HEK293T (cell line): ENCODE measurements around the gene KRT3.
"Not testable (repeated sequence)": the region's sequence is repeated elsewhere in the genome, so short reads cannot be mapped to it uniquely, and the experiment has no call there.

Experiments
- CTCF ChIA-PET: fragments of 350-600 bp; formaldehyde crosslinking; extraction: SDS; loops from one replicate; lab custom pipeline; 2021; ENCODE audit warnings: antibody characterized with exemption, inconsistent platforms; lab: Yijun Ruan, JAX
- POLR2A ChIA-PET: fragments of 350-600 bp; formaldehyde crosslinking; extraction: SDS; loops from one replicate; lab custom pipeline; 2020; ENCODE audit warnings: antibody characterized with exemption, inconsistent platforms; lab: Yijun Ruan, JAX
- DNase-seq: peaks from one replicate; pipeline ENCODE4 v3.0.0; 2012; ENCODE audit warnings: mixed read lengths; ENCODE audit errors: extremely low spot score
- ARNT ChIP-seq: fragments of 450-650 bp; IDR thresholded peaks from 2 replicates; pipeline ENCODE4 v1.6.1; 2017; ENCODE audit warnings: mild to moderate bottlenecking
- BHLHE40 ChIP-seq: fragments of 450-650 bp; IDR thresholded peaks from 2 replicates; pipeline ENCODE4 v1.6.1; 2016; ENCODE audit warnings: mild to moderate bottlenecking, moderate library complexity, borderline replicate concordance
- CTBP1 ChIP-seq: fragments of 450-650 bp; IDR thresholded peaks from 2 replicates; pipeline ENCODE4 v1.6.1; 2016; ENCODE audit warnings: borderline replicate concordance
- ELF4 ChIP-seq: fragments of 450-650 bp; IDR thresholded peaks from 2 replicates; pipeline ENCODE4 v1.6.1; 2017; ENCODE audit warnings: antibody characterized with exemption
- FOXA1 ChIP-seq: fragments of 450-650 bp; IDR thresholded peaks from 2 replicates; pipeline ENCODE4 v1.6.1; 2016; ENCODE audit warnings: mild to moderate bottlenecking
- FOXK2 ChIP-seq: fragments of 450-650 bp; IDR thresholded peaks from 2 replicates; pipeline ENCODE4 v1.6.1; 2016; ENCODE audit warnings: mild to moderate bottlenecking
- FOXM1 ChIP-seq: fragments of 450-650 bp; IDR thresholded peaks from 2 replicates; pipeline ENCODE4 v1.6.1; 2017; ENCODE audit warnings: mild to moderate bottlenecking, borderline replicate concordance
- HDGF ChIP-seq: fragments of 450-650 bp; IDR thresholded peaks from 2 replicates; pipeline ENCODE4 v1.6.1; 2017; ENCODE audit warnings: antibody characterized with exemption, borderline replicate concordance
- L3MBTL2 ChIP-seq: fragments of 450-650 bp; conservative IDR thresholded peaks from 2 replicates; pipeline ENCODE4 v1.6.1; 2016; ENCODE audit warnings: mild to moderate bottlenecking
- LEF1 ChIP-seq: fragments of 450-650 bp; IDR thresholded peaks from 2 replicates; pipeline ENCODE4 v1.6.1; 2017; ENCODE audit warnings: mild to moderate bottlenecking, borderline replicate concordance
- NFRKB ChIP-seq: fragments of 450-650 bp; IDR thresholded peaks from 2 replicates; pipeline ENCODE4 v1.6.1; 2016; ENCODE audit warnings: mild to moderate bottlenecking, moderate library complexity
- PKNOX1 ChIP-seq: fragments of 450-650 bp; IDR thresholded peaks from 2 replicates; pipeline ENCODE4 v1.6.1; 2016
- SP1 ChIP-seq: fragments of 450-650 bp; IDR thresholded peaks from 2 replicates; pipeline ENCODE4 v1.6.1; 2017
- SUZ12 ChIP-seq: fragments of 450-650 bp; IDR thresholded peaks from 2 replicates; pipeline ENCODE4 v1.6.1; 2016; ENCODE audit warnings: mild to moderate bottlenecking
- TARDBP ChIP-seq: fragments of 450-650 bp; IDR thresholded peaks from 2 replicates; pipeline ENCODE4 v1.6.1; 2016
- ZNF384 ChIP-seq: fragments of 450-650 bp; IDR thresholded peaks from 2 replicates; pipeline ENCODE4 v1.6.1; 2016

Gene KRT3

GRCh38 chr12:52798671-52799504, 3.0 kb upstream of the KRT3 start:
- ChIA-PET CTCF (no interaction called here), POLR2A (no interaction called here)
- DNase-seq = no peak
- TF ChIP-seq ELF4 = no peak
- no peak for TF ChIP-seq BHLHE40
- no peak for TF ChIP-seq HDGF
- no peak for TF ChIP-seq CTBP1
- no peak for TF ChIP-seq L3MBTL2
- no peak for TF ChIP-seq NFRKB
- TF ChIP-seq LEF1 = no peak
- no peak for TF ChIP-seq ZNF384
- no peak for TF ChIP-seq FOXA1
- no peak for TF ChIP-seq PKNOX1
- no peak for TF ChIP-seq ARNT
- no peak for TF ChIP-seq SUZ12
- TF ChIP-seq FOXK2 = no peak

GRCh38 chr12:52798003-52798670, 2.2 kb upstream of the KRT3 start:
- TF ChIP-seq HDGF (no peak), ARNT (no peak), CTBP1 (no peak), SP1 (no peak), PKNOX1 (no peak), FOXK2 (no peak), FOXM1 (no peak), NFRKB (no peak), BHLHE40 (no peak), ELF4 (no peak)
- DNase-seq = no peak
- ChIA-PET POLR2A (no interaction called here), CTCF (no interaction called here)

- TF ChIP-seq BHLHE40 (no peak), ZNF384 (no peak), L3MBTL2 (no peak), SP1 (no peak), HDGF (no peak), TARDBP (no peak), CTBP1 (no peak), PKNOX1 (no peak), LEF1 (no peak), ARNT (no peak), SUZ12 (no peak), FOXA1 (no peak), ELF4 (no peak), NFRKB (no peak), FOXM1 (no peak), FOXK2 (no peak)
- ChIA-PET POLR2A (no interaction called here), CTCF (no interaction called here)
- DNase-seq = no peak
These were observed 1.6 kb upstream of the KRT3 start for GRCh38 chr12:52797529-52797894.

GRCh38 chr12:52796839-52797528, 1.1 kb upstream of the KRT3 start:
- DNase-seq = no peak
- ChIA-PET CTCF (interaction anchor here (1.1 kb wide), 1 partner anchor 16 kb away, joined by 3 read pairs; no protein-coding TSS in a partner anchor), POLR2A (no interaction called here)
- TF ChIP-seq BHLHE40 = no peak
- no peak for TF ChIP-seq ELF4
- no peak for TF ChIP-seq TARDBP
- no peak for TF ChIP-seq FOXM1
- TF ChIP-seq FOXA1 = no peak
- no peak for TF ChIP-seq FOXK2
- TF ChIP-seq PKNOX1 = no peak
- no peak for TF ChIP-seq SUZ12
- TF ChIP-seq ZNF384 = no peak
- no peak for TF ChIP-seq L3MBTL2
- no peak for TF ChIP-seq ARNT
- no peak for TF ChIP-seq HDGF
- no peak for TF ChIP-seq NFRKB
- no peak for TF ChIP-seq LEF1

GRCh38 chr12:52796429-52796794, 495 bp upstream of the KRT3 start:
- CTCF ChIA-PET = interaction anchor here (0.8 to 1.1 kb wide), 2 partner anchors 15 to 69 kb away, joined by 3 read pairs; no protein-coding TSS in a partner anchor
- POLR2A ChIA-PET = no interaction called here
- no peak for TF ChIP-seq TARDBP
- no peak for TF ChIP-seq BHLHE40
- no peak for TF ChIP-seq ZNF384
- TF ChIP-seq FOXK2 = no peak
- TF ChIP-seq SP1 = no peak
- no peak for TF ChIP-seq CTBP1
- TF ChIP-seq ELF4 = no peak
- TF ChIP-seq L3MBTL2 = no peak
- no peak for TF ChIP-seq FOXM1
- TF ChIP-seq FOXA1 = no peak
- no peak for TF ChIP-seq NFRKB
- no peak for TF ChIP-seq SUZ12
- no peak for TF ChIP-seq ARNT
- TF ChIP-seq LEF1 = no peak
- TF ChIP-seq PKNOX1 = no peak
- no peak for DNase-seq

- POLR2A ChIA-PET, DNase-seq: not testable (repeated sequence)
- CTCF ChIA-PET = interaction anchor here (0.6 kb wide), 1 partner anchor 511 kb away, joined by 3 read pairs; no protein-coding TSS in a partner anchor
These were observed 614 bp downstream of the KRT3 start for GRCh38 chr12:52795332-52795674.
